Measurements from ENCODE around the gene IZUMO1. TPM values are rescaled to one million over a fixed set of nuclear protein-coding genes. Genes with fewer than 3 reads are reported as not detected.
"Not testable (repeated sequence)": the region's sequence is repeated elsewhere in the genome, so short reads cannot be mapped to it uniquely, and the experiment has no call there.

The IZUMO1 gene
- total RNA-seq, 2 donors from 2014 or later = not detected

- DNase-seq (ENCODE audit: low spot score in 2 of 2) = no peak
Measured at GRCh38 chr19:48722196-48722708, 24.5 kb downstream of the IZUMO1 start.

GRCh38 chr19:48720613-48721296 lies 26.0 kb downstream of the IZUMO1 start:
- ATAC-seq (peak; percentile 97 to 99), DNase-seq (ENCODE audit: low spot score in 2 of 2) (peak; percentile 88 to 95)
- peaks cover 8 to 13% of the 10 kb centered on the region in 2 donors for H3K36me3 Mint-ChIP-seq
- peak overlapping the region; percentile 91 to 99 for H3K27ac Mint-ChIP-seq
- peaks cover 8 to 9% of the 10 kb centered on the region in 2 donors for H3K9me3 Mint-ChIP-seq

More at GRCh38 chr19:48722196-48722708, 24.5 kb downstream of the IZUMO1 start:
- H3K9me3 Mint-ChIP-seq = peaks cover 16 to 18% of the 10 kb centered on the region in 2 donors
- peaks cover 19 to 25% of the 10 kb centered on the region in 2 donors for H3K36me3 Mint-ChIP-seq
- ATAC-seq = no peak
- no peak overlapping the region for H3K27ac Mint-ChIP-seq

GRCh38 chr19:48720251-48720612 lies 26.5 kb downstream of the IZUMO1 start:
- DNase-seq (ENCODE audit: low spot score in 2 of 2) (no peak), ATAC-seq (no peak)
- peaks cover 4 to 5% of the 10 kb centered on the region in 2 donors for H3K9me3 Mint-ChIP-seq
- peak overlapping the region; percentile 91 to 99 for H3K27ac Mint-ChIP-seq
- peaks cover 5 to 7% of the 10 kb centered on the region in 2 donors for H3K36me3 Mint-ChIP-seq

GRCh38 chr19:48719263-48720171 lies 27.2 kb downstream of the IZUMO1 start, which contains the start of gene MAMSTR:
Gene MAMSTR (minus strand): TSS chr19:48719725. CDS start chr19:48719031, 694 bp downstream.
- Mint-ChIP-seq H3K36me3 (peaks cover 0 to under 1% of the 10 kb centered on the region in 2 donors), H3K27ac (peak within 1 kb of the TSS; percentile 91 to 99), H3K9me3 (no peaks in the 10 kb centered on the region)
- DNase-seq (ENCODE audit: low spot score in 2 of 2) (no peak), ATAC-seq (no peak)

GRCh38 chr19:48718711-48719231 lies 27.9 kb downstream of the IZUMO1 start:
- H3K9me3 Mint-ChIP-seq = no peaks in the 10 kb centered on the region
- no peak for ATAC-seq
- DNase-seq (ENCODE audit: low spot score in 2 of 2) = no peak
- no peaks in the 10 kb centered on the region for H3K36me3 Mint-ChIP-seq
- peak overlapping the region in 1 of 2 donors; percentile 54 for H3K27ac Mint-ChIP-seq

- not testable (repeated sequence) for ATAC-seq; DNase-seq (ENCODE audit: low spot score in 2 of 2); H3K9me3 Mint-ChIP-seq; H3K36me3 Mint-ChIP-seq; H3K27ac Mint-ChIP-seq
Measured at GRCh38 chr19:48718106-48718505, 28.6 kb downstream of the IZUMO1 start.

- Mint-ChIP-seq H3K27ac (no peak overlapping the region), H3K9me3 (no peaks in the 10 kb centered on the region), H3K36me3 (peaks cover 0 to 9% of the 10 kb centered on the region in 2 donors)
- DNase-seq (ENCODE audit: low spot score in 2 of 2) = no peak
- ATAC-seq = no peak
Measured at GRCh38 chr19:48716562-48717291, 30.0 kb downstream of the IZUMO1 start.

GRCh38 chr19:48715681-48716171 lies 31.0 kb downstream of the IZUMO1 start:
- ATAC-seq (no peak), DNase-seq (ENCODE audit: low spot score in 2 of 2) (no peak)
- H3K9me3 Mint-ChIP-seq = no peaks in the 10 kb centered on the region
- H3K27ac Mint-ChIP-seq = peak overlapping the region in 1 of 2 donors; percentile 84
- peaks cover 6 to 17% of the 10 kb centered on the region in 2 donors for H3K36me3 Mint-ChIP-seq

- Mint-ChIP-seq H3K27ac (peak overlapping the region; percentile 84 to 94), H3K9me3 (no peaks in the 10 kb centered on the region), H3K36me3 (peaks cover 6 to 19% of the 10 kb centered on the region in 2 donors)
- no peak for ATAC-seq
- no peak for DNase-seq (ENCODE audit: low spot score in 2 of 2)
Measured at GRCh38 chr19:48714759-48715675, 31.7 kb downstream of the IZUMO1 start.

- Mint-ChIP-seq H3K9me3 (no peaks in the 10 kb centered on the region), H3K36me3 (peaks cover 6 to 19% of the 10 kb centered on the region in 2 donors), H3K27ac (peak overlapping the region; percentile 84 to 94)
- ATAC-seq = peak; percentile 93 to 94
- DNase-seq (ENCODE audit: low spot score in 2 of 2) = peak; percentile 98 to 100
Measured at GRCh38 chr19:48713864-48714755, 32.6 kb downstream of the IZUMO1 start.

- DNase-seq (ENCODE audit: low spot score in 2 of 2) = no peak
- Mint-ChIP-seq H3K27ac (peak overlapping the region; percentile 84 to 86), H3K9me3 (no peaks in the 10 kb centered on the region), H3K36me3 (peaks cover 6 to 19% of the 10 kb centered on the region in 2 donors)
- ATAC-seq = no peak
Measured at GRCh38 chr19:48713041-48713863, 33.5 kb downstream of the IZUMO1 start.

GRCh38 chr19:48711106-48711662 lies 35.5 kb downstream of the IZUMO1 start:
- ATAC-seq (no peak), DNase-seq (ENCODE audit: low spot score in 2 of 2) (no peak)
- no peaks in the 10 kb centered on the region for H3K9me3 Mint-ChIP-seq
- H3K36me3 Mint-ChIP-seq = peaks cover 6 to 19% of the 10 kb centered on the region in 2 donors
- no peak overlapping the region for H3K27ac Mint-ChIP-seq

GRCh38 chr19:48708471-48708870 lies 38.2 kb downstream of the IZUMO1 start:
- Mint-ChIP-seq H3K9me3 (no peaks in the 10 kb centered on the region), H3K27ac (peak overlapping the region in 1 of 2 donors; percentile 71), H3K36me3 (peaks cover 10 to 19% of the 10 kb centered on the region in 2 donors)
- DNase-seq (ENCODE audit: low spot score in 2 of 2) (no peak), ATAC-seq (no peak)

Measured in activated naive CD4-positive, alpha-beta T cell treated with anti-CD3 and anti-CD28 coated beads, Interleukin-2, amount 50 U/mL, for 72 hours (primary cell).